ENCODE measurements around the gene KCTD12.

DNA sequence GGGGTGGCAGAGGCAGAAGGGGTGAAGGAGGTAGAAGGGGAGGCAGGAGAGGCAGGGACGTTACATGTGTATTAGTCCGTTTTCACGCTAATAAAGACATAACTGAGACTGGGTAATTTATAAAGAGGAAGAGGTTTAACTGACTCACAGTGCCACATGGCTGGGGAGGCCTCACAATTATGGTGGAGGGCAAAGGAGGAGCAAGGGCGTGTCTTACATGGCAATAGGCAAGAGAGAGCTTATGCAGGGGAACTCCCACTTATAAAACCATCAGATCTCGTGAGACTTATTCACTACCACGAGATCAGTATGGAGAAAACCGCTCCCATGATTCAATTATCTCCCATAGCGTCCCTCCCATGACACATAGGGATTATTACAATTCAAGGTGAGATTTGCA is 43.1 kb upstream of the KCTD12 start:
- TF ChIP-seq, protein P1, sequence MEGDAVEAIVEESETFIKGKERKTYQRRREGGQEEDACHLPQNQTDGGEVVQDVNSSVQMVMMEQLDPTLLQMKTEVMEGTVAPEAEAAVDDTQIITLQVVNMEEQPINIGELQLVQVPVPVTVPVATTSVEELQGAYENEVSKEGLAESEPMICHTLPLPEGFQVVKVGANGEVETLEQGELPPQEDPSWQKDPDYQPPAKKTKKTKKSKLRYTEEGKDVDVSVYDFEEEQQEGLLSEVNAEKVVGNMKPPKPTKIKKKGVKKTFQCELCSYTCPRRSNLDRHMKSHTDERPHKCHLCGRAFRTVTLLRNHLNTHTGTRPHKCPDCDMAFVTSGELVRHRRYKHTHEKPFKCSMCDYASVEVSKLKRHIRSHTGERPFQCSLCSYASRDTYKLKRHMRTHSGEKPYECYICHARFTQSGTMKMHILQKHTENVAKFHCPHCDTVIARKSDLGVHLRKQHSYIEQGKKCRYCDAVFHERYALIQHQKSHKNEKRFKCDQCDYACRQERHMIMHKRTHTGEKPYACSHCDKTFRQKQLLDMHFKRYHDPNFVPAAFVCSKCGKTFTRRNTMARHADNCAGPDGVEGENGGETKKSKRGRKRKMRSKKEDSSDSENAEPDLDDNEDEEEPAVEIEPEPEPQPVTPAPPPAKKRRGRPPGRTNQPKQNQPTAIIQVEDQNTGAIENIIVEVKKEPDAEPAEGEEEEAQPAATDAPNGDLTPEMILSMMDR (IDR thresholded peaks at IDR 0.05; ENCODE audit: borderline replicate concordance, extremely low read depth, low read length, poor library complexity, severe bottlenecking): no peak
- TF ChIP-seq EZH2 (IDR thresholded peaks at IDR 0.05; ENCODE audit: borderline replicate concordance, low read depth, low read length, severe bottlenecking): no peak
